DOHH2 (cell line): Measurements from ENCODE around the gene KDM7A.

Experiments
- EZH2phosphoT487 ChIP-seq: fragments of 200-600 bp; sonication (generic); IDR thresholded peaks from 2 replicates; pipeline ENCODE4 v1.6.1; 2017; ENCODE audit warnings: borderline replicate concordance, mild to moderate bottlenecking, antibody characterized with exemption, low read length, moderate library complexity, mixed read lengths
- TF ChIP-seq, protein P1 (sequence below): fragments of 200-600 bp; sonication (generic); IDR thresholded peaks from one replicate; pipeline ENCODE4 v1.5.1; 2014; ENCODE audit warnings: antibody characterized with exemption, mild to moderate bottlenecking, low read depth, low read length; ENCODE audit not compliant: poor library complexity, severe bottlenecking

DNA sequence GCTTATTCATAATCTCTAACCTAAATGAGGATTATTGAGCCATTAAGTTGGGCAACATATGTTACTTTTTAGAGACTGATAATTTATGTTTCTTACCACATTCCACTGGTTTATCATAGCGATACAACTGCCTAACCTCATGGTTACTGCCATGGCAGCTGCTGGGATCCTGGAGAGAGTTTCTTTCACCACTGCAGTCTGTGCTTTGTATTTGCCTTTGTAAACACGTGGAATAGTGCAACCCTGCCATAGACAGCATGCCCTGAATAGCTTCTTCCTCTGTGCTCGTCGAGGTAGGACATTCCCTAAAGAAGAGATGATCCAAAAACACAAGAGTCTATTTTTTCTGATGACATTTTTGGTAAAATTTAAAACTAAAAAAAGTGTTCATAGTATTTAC, 80.3 kb downstream of the KDM7A start:
- TF ChIP-seq, protein P1, sequence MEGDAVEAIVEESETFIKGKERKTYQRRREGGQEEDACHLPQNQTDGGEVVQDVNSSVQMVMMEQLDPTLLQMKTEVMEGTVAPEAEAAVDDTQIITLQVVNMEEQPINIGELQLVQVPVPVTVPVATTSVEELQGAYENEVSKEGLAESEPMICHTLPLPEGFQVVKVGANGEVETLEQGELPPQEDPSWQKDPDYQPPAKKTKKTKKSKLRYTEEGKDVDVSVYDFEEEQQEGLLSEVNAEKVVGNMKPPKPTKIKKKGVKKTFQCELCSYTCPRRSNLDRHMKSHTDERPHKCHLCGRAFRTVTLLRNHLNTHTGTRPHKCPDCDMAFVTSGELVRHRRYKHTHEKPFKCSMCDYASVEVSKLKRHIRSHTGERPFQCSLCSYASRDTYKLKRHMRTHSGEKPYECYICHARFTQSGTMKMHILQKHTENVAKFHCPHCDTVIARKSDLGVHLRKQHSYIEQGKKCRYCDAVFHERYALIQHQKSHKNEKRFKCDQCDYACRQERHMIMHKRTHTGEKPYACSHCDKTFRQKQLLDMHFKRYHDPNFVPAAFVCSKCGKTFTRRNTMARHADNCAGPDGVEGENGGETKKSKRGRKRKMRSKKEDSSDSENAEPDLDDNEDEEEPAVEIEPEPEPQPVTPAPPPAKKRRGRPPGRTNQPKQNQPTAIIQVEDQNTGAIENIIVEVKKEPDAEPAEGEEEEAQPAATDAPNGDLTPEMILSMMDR, result no peak
- TF ChIP-seq EZH2phosphoT487, result no peak
